IPS-18a (cell line): ENCODE results near the gene MYOM3.

Experiments used
- H3K27ac ChIP-seq: one replicate; pipeline ENCODE4 v1.5.1; 2013; ENCODE audit warnings: low read length
- H3K27me3 ChIP-seq: one replicate; pipeline ENCODE4 v1.6.1; 2013; ENCODE audit warnings: mild to moderate bottlenecking, low read length; ENCODE audit not compliant: control insufficient read depth, insufficient read depth
- H3K36me3 ChIP-seq: one replicate; pipeline ENCODE4 v1.6.1; 2013; ENCODE audit warnings: low read depth, low read length; ENCODE audit not compliant: control insufficient read depth
- H3K4me1 ChIP-seq: one replicate; pipeline ENCODE4 v1.6.1; 2013; ENCODE audit warnings: low read depth, low read length; ENCODE audit not compliant: control insufficient read depth
- H3K4me3 ChIP-seq: one replicate; pipeline ENCODE4 v1.5.1; 2013; ENCODE audit warnings: low read length
- H3K9ac ChIP-seq: one replicate; pipeline ENCODE4 v1.6.1; 2013; ENCODE audit warnings: mild to moderate bottlenecking, low read length, moderate library complexity
- H3K9me3 ChIP-seq: one replicate; pipeline ENCODE4 v1.6.1; 2013; ENCODE audit warnings: low read depth, low read length; ENCODE audit not compliant: control insufficient read depth

Gene MYOM3

GRCh38 chr1:24109166-24109483 lies 2.8 kb downstream of the MYOM3 start:
- peaks cover 5% of the 10 kb centered on the region for H3K27me3 ChIP-seq
- peaks cover 10% of the 10 kb centered on the region for H3K4me1 ChIP-seq
- no peak overlapping the region for H3K9ac ChIP-seq
- no peaks in the 10 kb centered on the region for H3K9me3 ChIP-seq
- no peak overlapping the region for H3K4me3 ChIP-seq
- no peak overlapping the region for H3K27ac ChIP-seq
- no peaks in the 10 kb centered on the region for H3K36me3 ChIP-seq

DNA sequence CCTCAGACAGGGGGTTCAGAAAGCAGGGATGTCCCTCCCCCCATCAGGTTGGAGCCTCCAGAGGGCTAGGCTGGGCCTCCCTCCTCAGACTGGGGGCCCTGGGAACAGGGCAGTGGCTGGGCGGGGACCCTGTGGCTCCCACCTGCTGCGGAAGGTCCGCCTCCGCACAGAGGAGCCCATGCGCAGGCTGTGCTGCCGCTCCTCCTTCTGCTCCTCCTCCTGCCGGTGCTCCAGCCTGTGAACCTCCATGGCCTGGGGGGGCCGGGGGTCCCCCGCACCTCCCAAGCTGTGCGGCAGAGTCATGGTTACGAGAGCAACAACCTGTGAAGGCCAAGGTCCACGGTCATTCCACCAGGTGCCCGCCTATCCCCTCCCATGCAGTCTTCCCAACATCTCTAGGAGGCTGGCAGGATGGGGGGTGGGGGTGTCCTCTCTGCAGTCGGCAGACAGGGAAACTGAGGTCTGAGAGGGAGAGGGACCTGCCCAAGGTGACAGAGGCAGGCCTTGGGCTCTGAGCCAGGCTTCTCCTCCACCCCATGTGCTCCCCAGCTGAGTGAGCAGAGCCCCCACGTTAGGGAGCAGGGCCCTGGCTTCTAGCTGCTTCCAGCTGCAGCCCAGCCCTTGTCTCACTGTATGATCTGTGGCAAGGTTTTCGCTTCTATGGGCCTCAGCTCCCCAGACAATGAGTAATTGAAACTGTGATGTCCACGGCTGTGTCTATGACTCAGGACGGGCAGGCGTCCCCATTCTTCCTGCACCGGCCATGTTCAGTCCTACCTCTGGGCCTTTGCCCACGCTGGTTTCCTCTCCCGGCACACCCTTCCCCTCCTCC lies 3.4 kb downstream of the MYOM3 start:
- Histone ChIP-seq H3K9me3 (no peaks in the 10 kb centered on the region), H3K4me1 (peaks cover 10% of the 10 kb centered on the region), H3K27ac (no peak overlapping the region), H3K27me3 (peaks cover 5% of the 10 kb centered on the region), H3K9ac (no peak overlapping the region), H3K4me3 (no peak overlapping the region), H3K36me3 (no peaks in the 10 kb centered on the region)

DNA sequence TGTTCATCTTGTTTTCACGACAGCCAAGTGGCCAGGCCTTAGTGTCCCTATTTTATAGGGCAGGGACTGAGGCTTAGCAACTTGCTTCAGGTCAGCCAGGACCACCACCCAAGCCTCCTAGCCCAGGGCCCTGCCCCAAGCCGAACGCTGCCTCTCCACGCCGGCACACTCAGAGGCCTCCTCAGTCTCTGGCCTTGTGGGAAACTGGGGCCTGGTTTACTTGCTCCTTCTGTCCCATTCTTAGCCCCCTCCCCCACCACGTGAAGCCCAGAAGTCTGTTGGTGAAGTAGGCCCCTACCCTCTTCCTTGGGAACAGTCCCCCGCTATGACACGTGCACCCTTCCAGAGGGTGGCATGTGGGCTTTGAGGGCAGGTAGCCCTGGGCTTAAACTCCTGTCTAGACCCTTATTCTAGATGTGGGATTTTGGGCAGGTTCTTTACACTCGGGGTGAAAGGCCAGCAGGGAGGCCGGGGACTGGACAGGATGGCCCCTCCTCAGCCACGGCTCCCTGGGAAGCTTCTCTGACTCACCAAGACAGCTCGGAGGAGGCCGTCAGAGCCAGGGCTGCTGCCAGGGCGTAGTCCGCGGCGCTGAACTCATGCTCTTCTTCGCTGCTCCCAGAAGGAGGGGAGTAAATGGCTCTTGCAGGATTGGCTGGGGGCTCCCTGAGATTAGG lies 4.3 kb downstream of the MYOM3 start:
- H3K4me1 ChIP-seq = peaks cover 10% of the 10 kb centered on the region
- no peaks in the 10 kb centered on the region for H3K9me3 ChIP-seq
- H3K9ac ChIP-seq = no peak overlapping the region
- H3K36me3 ChIP-seq = no peaks in the 10 kb centered on the region
- peaks cover 5% of the 10 kb centered on the region for H3K27me3 ChIP-seq
- H3K4me3 ChIP-seq = no peak overlapping the region
- no peak overlapping the region for H3K27ac ChIP-seq

GRCh38 chr1:24105368-24106160 lies 6.4 kb downstream of the MYOM3 start:
- Histone ChIP-seq H3K4me1 (peaks cover 4% of the 10 kb centered on the region), H3K27me3 (no peaks in the 10 kb centered on the region), H3K36me3 (no peaks in the 10 kb centered on the region), H3K4me3 (no peak overlapping the region), H3K9ac (no peak overlapping the region), H3K9me3 (no peaks in the 10 kb centered on the region), H3K27ac (no peak overlapping the region)

DNA sequence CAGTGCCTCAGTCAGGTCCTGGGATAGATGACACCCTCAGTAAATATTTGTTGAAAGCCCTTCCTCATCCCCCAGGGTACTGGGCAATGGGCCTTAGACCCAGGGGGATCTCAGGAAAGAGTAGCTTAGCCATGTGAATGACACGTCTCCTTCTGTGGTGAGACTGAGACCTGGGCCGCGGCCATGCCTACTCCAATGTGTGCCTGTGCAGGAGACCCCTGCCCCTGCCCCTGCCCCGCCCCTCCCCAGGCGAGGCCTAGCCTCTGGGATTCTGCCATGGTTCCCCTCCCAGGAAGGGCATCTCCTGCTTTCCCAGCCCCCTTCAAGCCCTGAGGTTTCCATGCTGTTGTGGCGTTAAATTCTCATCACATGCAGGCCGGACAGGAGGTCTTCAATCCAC lies 7.1 kb downstream of the MYOM3 start:
- no peaks in the 10 kb centered on the region for H3K27me3 ChIP-seq
- H3K9ac ChIP-seq = no peak overlapping the region
- H3K4me1 ChIP-seq = peaks cover 4% of the 10 kb centered on the region
- no peaks in the 10 kb centered on the region for H3K9me3 ChIP-seq
- H3K4me3 ChIP-seq = no peak overlapping the region
- no peak overlapping the region for H3K27ac ChIP-seq
- no peaks in the 10 kb centered on the region for H3K36me3 ChIP-seq

GRCh38 chr1:24103879-24104278 lies 8.1 kb downstream of the MYOM3 start:
- H3K27me3 ChIP-seq = no peaks in the 10 kb centered on the region
- H3K9me3 ChIP-seq = no peaks in the 10 kb centered on the region
- no peak overlapping the region for H3K4me3 ChIP-seq
- no peak overlapping the region for H3K27ac ChIP-seq
- peaks cover 4% of the 10 kb centered on the region for H3K4me1 ChIP-seq
- H3K9ac ChIP-seq = no peak overlapping the region
- no peaks in the 10 kb centered on the region for H3K36me3 ChIP-seq

DNA sequence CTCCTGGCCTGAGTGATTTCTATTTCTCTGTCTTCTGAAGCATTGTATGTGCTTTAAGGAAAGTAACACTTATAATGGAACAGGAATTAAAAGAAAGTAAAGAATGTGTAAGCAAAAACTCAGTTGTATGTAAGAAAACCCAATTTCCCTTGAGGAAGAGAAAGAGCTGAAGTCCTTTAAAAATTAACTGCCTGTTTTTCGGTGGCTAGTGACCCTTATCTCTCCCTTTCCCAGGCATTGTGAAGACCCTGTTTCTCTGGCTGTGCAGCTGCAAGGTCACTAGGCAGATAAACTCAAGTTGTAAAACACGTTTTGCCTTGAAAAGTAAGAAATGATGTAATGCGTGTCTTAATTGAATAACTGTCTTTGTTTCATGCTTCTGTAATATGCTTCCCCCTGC lies 8.5 kb downstream of the MYOM3 start:
- Histone ChIP-seq H3K4me3 (no peak overlapping the region), H3K4me1 (peaks cover 4% of the 10 kb centered on the region), H3K27ac (no peak overlapping the region), H3K9me3 (no peaks in the 10 kb centered on the region), H3K9ac (no peak overlapping the region), H3K36me3 (no peaks in the 10 kb centered on the region), H3K27me3 (no peaks in the 10 kb centered on the region)

DNA sequence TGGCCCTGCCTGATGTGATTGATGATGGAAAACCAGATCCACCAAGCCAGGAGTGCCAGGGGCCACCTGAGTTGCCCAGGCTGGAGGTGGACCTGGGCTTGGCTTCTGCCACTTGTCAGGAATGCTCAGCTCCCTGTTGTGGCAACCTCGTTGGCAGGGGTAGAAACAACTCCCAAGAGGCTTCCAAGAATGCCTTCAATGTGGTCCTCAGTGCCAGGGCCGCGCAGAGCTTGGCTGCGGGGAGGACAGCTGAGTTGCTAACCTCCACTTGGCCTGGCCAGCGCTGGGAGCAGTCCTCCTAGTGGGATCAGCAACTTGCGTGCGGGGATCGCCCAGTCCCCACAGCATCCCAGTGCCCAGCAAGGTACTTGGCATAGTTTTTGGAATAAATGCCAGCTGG lies 9.0 kb downstream of the MYOM3 start:
- Histone ChIP-seq H3K27ac (no peak overlapping the region), H3K36me3 (no peaks in the 10 kb centered on the region), H3K4me1 (peaks cover 4% of the 10 kb centered on the region), H3K4me3 (no peak overlapping the region), H3K27me3 (no peaks in the 10 kb centered on the region), H3K9ac (no peak overlapping the region), H3K9me3 (no peaks in the 10 kb centered on the region)

DNA sequence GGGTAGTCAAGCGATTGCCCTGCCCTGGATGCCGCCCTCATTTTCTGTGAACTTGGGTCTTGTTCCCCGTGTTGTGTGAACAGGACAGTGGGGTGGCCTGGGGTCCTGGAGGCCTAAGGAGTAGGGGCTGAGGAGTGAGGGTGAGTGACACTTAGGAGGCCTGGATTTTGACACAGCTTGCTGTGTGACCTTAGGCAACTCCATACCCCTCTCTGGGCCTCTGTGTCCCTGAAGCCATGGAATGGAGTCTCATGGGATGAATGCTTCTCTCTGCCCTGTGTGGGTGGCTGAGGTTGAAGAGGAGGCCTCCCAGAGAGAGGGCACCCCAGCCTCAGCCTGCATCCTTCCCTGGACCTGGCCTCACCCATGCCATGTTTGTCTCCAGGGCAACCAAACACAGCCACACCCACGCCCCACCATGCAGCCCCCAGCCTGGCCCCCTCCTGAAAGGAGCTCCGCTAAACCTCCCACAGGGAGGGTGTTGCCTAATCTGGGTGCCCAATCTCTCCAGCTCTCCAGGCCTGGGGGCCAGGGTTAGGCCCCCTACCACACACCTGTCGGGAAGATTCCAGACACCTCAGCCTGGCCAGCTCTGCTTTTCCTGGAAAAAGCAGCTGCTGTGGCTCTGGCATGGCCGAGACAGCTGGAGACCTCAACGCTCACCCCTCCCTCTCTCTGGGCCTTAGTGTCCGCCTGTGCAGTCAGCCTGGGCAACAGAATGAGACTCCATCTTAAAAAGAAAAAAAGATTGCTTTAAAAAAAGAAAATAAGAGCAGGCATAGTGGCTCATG lies 9.9 kb downstream of the MYOM3 start:
- Histone ChIP-seq H3K36me3 (no peaks in the 10 kb centered on the region), H3K4me3 (no peak overlapping the region), H3K27ac (no peak overlapping the region), H3K27me3 (no peaks in the 10 kb centered on the region), H3K9me3 (no peaks in the 10 kb centered on the region), H3K9ac (no peak overlapping the region), H3K4me1 (no peaks in the 10 kb centered on the region)

DNA sequence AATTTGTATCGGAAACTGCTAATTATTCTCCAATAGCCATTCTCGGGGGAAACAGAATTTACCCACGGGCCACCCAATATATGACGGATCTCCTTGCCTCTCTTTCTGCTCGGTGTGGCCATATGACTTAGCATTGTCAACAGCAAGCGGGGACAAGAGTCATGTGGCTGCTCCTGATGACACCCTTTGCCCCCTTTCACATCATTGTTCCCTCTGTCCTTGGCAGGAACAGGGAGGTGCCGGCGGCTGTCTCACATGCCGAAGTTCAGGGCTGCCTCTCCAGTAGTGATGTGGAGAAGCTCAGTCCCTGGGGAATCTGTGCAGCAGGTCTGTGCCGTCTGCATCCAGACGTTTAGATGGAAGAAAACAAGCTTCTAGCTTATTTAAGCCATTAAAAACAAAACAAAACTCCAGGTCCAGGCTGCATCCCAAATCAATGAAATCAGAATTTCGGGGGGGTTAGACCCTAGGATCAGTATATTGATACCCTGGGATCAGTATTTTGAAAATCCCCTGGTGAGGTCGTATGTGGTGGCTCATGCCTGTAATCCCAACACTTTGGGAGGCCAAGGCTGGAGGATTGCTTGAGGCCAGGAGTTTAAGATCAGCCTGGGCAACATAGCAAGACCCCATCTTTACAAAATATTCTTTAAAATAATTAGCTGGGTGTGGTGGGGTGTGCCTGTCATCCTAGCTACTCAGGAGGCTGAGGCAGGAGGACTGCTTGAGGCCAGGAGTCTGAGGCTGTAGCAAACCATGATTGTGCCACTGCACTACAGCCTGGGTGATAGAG lies 10.8 kb downstream of the MYOM3 start:
- no peak overlapping the region for H3K9ac ChIP-seq
- no peaks in the 10 kb centered on the region for H3K27me3 ChIP-seq
- no peak overlapping the region for H3K4me3 ChIP-seq
- H3K4me1 ChIP-seq = no peaks in the 10 kb centered on the region
- no peak overlapping the region for H3K27ac ChIP-seq
- H3K36me3 ChIP-seq = no peaks in the 10 kb centered on the region
- H3K9me3 ChIP-seq = no peaks in the 10 kb centered on the region
